ENCODE results near the gene TBC1D8. TPM values are rescaled to one million over a fixed set of nuclear protein-coding genes. Genes with fewer than 3 reads are reported as not detected.

The TBC1D8 gene
- total and polyA plus RNA-seq, 2 of the 13 experiments (the other 11 are each of a cell fraction or from before 2014, with no cell fraction given): 45.1 to 95.4 TPM

DNA sequence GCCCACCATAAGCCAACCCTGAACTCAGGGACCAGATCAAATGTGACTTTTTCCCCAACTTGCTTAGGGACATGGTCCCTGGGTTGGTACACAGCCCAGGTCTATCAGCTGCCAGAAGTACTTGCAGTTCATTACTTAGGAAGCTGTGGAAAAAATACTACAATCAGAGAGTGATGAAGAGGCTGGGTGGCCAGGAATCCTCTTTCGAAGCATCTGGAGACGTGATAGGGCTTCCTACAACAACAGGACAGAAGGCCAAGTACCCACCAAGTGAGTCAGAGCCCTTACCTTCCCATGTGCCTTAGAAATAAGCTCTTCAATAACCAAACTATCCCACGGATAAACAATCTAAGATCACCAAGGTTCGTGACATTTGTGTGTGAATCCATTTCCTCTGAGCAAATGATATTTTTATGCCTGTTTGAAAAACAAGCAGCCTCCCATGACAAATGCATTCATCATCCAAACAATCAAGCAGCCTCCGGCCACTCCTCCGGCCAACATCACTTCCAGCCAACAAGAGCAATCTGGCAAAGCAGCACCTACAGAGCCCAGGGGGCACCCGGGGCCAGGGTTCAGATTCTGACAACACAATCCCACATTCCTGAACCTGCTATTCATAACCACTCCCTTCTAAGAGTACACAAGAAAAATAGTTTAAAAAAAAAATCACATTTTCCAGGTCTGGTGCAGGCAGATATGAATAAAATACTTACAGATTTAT is 26.4 kb downstream of the TBC1D8 start (continued):
- TF ChIP-seq PRPF4 (IDR thresholded peaks at IDR 0.05; ENCODE audit: low read depth, low read length, poor library complexity, severe bottlenecking) (no peak), TEAD2 (CRISPR knock-in tag; IDR thresholded peaks at IDR 0.05) (no peak), ZNF10 (CRISPR knock-in tag; IDR thresholded peaks at IDR 0.05; ENCODE audit: borderline replicate concordance, low read depth) (no peak), POGK (CRISPR knock-in tag; conservative IDR thresholded peaks at IDR 0.05) (0 out of 2 replicates have a peak, but pooled peaks have one; percentile 46), NFKB2 (CRISPR knock-in tag; IDR thresholded peaks at IDR 0.05; ENCODE audit: borderline replicate concordance) (no peak), PRDM15 (CRISPR knock-in tag; IDR thresholded peaks at IDR 0.05) (no peak), GATAD1 (CRISPR knock-in tag; IDR thresholded peaks at IDR 0.05) (peak; percentile 60; the same call in 1 of the 2 replicates), CENPT (CRISPR knock-in tag; IDR thresholded peaks at IDR 0.05; ENCODE audit: low read depth) (no peak), MTERF4 (CRISPR knock-in tag; IDR thresholded peaks at IDR 0.05) (no peak), ZSCAN29 (CRISPR knock-in tag; conservative IDR thresholded peaks at IDR 0.05) (peak; percentile 51; the same call in 1 of the 2 replicates), RXRB (CRISPR knock-in tag; IDR thresholded peaks at IDR 0.05; ENCODE audit: borderline replicate concordance) (peak; percentile 95), DR1 (CRISPR knock-in tag; IDR thresholded peaks at IDR 0.05) (no peak), ZNF12 (CRISPR knock-in tag; IDR thresholded peaks at IDR 0.05) (peak; percentile 7; the same call in 1 of the 2 replicates)
- TF ChIP-seq, protein P1, sequence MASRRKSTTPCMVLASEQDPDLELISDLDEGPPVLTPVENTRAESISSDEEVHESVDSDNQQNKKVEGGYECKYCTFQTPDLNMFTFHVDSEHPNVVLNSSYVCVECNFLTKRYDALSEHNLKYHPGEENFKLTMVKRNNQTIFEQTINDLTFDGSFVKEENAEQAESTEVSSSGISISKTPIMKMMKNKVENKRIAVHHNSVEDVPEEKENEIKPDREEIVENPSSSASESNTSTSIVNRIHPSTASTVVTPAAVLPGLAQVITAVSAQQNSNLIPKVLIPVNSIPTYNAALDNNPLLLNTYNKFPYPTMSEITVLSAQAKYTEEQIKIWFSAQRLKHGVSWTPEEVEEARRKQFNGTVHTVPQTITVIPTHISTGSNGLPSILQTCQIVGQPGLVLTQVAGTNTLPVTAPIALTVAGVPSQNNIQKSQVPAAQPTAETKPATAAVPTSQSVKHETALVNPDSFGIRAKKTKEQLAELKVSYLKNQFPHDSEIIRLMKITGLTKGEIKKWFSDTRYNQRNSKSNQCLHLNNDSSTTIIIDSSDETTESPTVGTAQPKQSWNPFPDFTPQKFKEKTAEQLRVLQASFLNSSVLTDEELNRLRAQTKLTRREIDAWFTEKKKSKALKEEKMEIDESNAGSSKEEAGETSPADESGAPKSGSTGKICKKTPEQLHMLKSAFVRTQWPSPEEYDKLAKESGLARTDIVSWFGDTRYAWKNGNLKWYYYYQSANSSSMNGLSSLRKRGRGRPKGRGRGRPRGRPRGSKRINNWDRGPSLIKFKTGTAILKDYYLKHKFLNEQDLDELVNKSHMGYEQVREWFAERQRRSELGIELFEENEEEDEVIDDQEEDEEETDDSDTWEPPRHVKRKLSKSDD (CRISPR knock-in tag; IDR thresholded peaks at IDR 0.05; ENCODE audit: low read depth): no peak
- TF ChIP-seq, protein P2, sequence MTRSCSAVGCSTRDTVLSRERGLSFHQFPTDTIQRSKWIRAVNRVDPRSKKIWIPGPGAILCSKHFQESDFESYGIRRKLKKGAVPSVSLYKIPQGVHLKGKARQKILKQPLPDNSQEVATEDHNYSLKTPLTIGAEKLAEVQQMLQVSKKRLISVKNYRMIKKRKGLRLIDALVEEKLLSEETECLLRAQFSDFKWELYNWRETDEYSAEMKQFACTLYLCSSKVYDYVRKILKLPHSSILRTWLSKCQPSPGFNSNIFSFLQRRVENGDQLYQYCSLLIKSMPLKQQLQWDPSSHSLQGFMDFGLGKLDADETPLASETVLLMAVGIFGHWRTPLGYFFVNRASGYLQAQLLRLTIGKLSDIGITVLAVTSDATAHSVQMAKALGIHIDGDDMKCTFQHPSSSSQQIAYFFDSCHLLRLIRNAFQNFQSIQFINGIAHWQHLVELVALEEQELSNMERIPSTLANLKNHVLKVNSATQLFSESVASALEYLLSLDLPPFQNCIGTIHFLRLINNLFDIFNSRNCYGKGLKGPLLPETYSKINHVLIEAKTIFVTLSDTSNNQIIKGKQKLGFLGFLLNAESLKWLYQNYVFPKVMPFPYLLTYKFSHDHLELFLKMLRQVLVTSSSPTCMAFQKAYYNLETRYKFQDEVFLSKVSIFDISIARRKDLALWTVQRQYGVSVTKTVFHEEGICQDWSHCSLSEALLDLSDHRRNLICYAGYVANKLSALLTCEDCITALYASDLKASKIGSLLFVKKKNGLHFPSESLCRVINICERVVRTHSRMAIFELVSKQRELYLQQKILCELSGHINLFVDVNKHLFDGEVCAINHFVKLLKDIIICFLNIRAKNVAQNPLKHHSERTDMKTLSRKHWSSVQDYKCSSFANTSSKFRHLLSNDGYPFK (CRISPR knock-in tag; IDR thresholded peaks at IDR 0.05; ENCODE audit: borderline replicate concordance): peak; percentile 41; the same call in 1 of the 2 replicates

All from HepG2 (cell line).